Fibroblast of skin of back (primary cell): Measurements from ENCODE around the gene ABI3BP. TPM values are rescaled to one million over a fixed set of nuclear protein-coding genes. Genes with fewer than 3 reads are reported as not detected.
"Not testable (repeated sequence)": the region's sequence is repeated elsewhere in the genome, so short reads cannot be mapped to it uniquely, and the experiment has no call there.

ENCODE experiments used
- DNase-seq: peaks from one replicate; pipeline ENCODE4 v3.0.0-alpha.2; 2013
- polyA plus RNA-seq, 2 experiments: library from polyadenylated mRNA; unstranded; fragments of 120-200 nt; gene quantifications; one replicate each; pipeline ENCODE4 v1.2.1, GENCODE V29; 2013; ENCODE audit not compliant: insufficient read length in 2 of 2

ABI3BP gene
- 73.6 TPM for polyA plus RNA-seq (2013, experiment 1 of 2; ENCODE audit: insufficient read length)
- 103 TPM for polyA plus RNA-seq (2013, experiment 2 of 2; ENCODE audit: insufficient read length)

- DNase-seq = peak; percentile 88
Observed at GRCh38 chr3:100993309-100993708, at the start of gene ABI3BP. Gene ABI3BP, minus strand, starts transcription at chr3:100993421. Its CDS starts 37 bp downstream, at chr3:100993384.

GRCh38 chr3:101039285-101039684 is 46.1 kb upstream of the ABI3BP start:
- no peak for DNase-seq

GRCh38 chr3:101038880-101039279 is 45.7 kb upstream of the ABI3BP start:
- DNase-seq = peak; percentile 57

- DNase-seq = no peak
Observed at GRCh38 chr3:101038393-101038792, 45.2 kb upstream of the ABI3BP start.

DNA sequence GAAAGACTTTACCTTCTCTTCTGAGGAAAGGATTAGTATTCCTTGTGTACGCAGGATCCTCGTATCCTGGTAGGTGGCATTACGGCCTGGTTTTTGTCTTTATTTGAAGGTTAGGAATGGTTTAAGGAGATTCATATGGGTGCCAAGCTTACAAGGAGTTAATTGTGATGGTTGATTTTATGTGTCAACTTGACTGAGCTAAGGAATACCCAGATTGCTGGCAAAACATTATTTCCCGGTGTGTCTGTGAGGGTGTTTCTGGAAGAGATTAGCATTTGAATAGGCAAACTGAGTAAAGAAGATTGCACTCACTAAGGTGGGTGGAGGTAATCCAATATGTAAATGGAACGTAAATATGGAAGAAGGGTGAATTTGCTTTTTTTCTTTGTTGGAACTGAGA is 44.4 kb upstream of the ABI3BP start:
- no peak for DNase-seq

- no peak for DNase-seq
Observed at GRCh38 chr3:101036676-101037075, 43.5 kb upstream of the ABI3BP start.

- peak; percentile 99 for DNase-seq
Observed at GRCh38 chr3:101036213-101036618, 43.0 kb upstream of the ABI3BP start.

DNA sequence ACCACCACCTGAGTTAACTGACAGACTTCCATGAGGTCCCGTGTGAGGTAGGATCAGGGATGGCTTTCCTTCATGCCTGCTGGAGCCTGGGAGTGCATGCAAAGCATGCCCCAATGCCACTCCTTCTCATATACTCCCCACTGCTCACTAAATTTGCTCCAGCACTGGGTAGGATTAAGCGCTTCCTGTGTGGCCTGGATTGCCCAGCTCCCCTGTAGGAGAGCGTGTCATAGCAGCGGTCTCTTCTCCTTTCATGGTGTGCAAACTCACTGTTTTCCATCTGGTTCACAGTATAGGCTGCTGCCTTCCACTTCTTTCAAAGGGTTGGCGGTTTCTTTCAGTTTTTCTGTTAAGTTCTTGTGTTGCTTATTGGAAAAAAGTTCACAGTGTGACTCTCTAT is 34.1 kb upstream of the ABI3BP start:
- peak; percentile 75 for DNase-seq

- no peak for DNase-seq
Observed at GRCh38 chr3:101026881-101027280, 33.7 kb upstream of the ABI3BP start.

DNA sequence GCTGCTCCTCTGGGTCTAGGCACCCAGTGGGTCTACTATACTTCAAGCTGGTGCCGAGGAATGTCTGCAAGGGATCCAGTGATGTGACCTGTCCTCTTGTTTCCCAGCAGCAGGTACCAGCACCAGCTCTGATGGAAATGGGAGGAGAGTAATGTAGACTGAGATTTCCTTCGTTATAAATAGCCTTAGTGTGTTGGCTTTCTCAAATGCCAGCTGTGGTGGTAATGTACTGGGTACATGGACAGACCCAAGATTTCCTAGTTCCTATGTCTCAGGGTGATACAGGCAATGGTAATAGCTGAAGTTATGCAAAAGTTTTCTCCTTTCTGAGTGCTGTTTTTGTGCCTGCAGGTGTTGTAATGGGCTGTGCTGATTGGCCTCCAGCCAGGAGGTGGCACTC is 33.0 kb upstream of the ABI3BP start:
- no peak for DNase-seq

DNA sequence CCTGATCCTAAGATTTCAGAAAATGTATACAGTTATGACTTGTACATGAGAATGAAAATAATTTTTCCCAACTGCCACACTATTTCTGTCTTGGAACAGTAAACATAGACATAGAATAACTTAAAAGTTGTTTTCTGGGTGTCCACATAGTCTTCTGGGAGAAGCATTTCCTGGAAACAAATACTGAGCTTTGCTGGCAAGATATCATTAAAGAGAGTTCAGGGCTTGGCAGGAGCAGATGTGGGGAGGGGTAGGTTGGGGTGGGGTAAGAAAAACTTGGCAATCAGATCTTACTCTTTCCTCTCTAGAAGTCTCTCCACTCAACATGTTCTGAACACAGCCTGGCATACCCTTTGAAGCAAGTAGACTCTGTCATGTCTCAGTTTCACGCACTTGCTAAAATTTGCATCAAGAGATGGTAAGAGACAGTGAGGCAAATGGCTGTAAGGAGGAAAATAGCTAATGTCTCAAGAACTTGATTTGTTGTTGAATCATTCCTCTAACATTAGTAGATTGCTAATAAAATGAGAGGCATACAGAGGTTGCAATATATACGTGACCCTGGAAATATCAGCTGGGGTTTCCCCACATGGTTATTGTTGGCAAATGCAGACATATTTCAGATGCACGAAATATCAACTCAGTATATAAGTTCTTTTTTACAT is 27.3 kb upstream of the ABI3BP start:
- DNase-seq = peak; percentile 83

DNA sequence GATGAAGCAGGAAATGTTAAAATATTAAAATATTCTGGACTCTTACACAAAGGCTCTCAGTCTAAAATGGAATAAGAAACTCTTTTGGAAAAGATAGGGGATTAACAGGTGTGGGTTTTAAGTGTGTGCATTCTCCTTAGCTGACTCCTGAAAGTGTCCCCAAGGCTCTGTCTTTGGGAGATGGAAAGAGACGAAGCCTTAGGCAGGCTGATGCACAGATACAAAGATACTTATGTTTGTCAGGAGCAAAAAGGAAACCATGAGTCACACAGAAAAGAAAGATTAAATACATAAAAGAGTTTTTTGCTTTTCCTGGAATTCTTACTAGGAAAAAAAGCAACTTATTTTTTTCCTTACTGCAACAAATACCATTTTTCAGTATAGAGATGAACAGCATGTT is 23.8 kb upstream of the ABI3BP start:
- peak; percentile 66 for DNase-seq

- DNase-seq = not testable (repeated sequence)
Observed at GRCh38 chr3:101012312-101012711, 19.1 kb upstream of the ABI3BP start.

DNA sequence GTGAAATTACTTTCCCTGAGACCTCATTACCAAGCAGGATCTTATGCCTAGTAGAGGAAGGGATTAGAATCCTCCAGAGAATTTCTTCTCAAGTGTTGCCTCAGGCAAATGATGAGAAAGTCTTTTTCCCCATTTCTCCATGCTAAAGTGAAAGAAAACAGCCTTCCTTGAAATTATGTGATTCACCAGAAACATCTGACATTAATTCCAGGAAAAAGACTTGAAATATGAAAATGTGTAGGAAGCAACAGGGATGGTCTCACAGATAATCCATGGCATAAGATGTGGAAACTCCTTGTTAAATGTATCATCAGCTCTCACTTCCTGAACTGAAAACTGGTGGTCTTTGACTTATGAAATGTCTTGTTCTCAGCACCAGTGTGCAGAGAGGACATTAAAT is 17.9 kb upstream of the ABI3BP start:
- DNase-seq = peak; percentile 68

- DNase-seq = peak; percentile 94
Observed at GRCh38 chr3:101010296-101010695, 17.1 kb upstream of the ABI3BP start.

DNA sequence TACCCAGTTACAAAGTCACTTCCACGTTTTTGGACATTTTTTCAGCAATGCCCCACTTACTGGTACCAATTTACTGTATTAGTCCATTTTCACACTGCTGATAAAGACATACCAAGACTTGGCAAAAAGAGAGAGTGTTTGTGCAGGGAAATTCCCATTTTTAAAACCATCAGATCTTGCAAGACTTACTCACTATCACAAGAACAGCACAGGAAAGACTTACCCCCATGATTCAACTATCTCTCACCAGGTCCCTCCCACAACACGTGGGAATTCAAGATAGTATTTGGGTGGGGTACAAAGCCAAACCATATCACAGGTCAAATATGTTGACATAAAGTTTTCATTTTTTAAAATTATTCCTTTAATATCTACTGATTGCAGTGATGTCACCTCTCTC is 16.2 kb upstream of the ABI3BP start:
- peak; percentile 50 for DNase-seq

DNA sequence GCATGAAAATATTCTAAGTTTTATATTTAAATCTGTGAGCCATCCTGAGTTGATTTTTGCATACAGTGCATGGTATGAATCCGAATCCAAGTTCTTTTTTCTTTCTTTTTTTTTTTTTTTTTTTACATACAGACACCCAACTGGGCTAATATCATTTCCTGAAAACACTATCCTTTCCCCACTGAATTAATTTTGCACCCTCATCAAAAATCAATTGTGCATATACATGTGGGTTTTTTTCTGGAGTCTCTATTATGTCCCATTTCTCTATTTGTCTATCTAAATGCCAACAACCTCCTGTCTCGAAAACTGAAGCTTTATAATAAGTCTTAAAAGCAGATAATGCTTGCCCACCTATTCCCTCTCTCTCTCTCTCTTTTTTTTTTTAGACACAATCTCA is 5.9 kb upstream of the ABI3BP start:
- no peak for DNase-seq

DNA sequence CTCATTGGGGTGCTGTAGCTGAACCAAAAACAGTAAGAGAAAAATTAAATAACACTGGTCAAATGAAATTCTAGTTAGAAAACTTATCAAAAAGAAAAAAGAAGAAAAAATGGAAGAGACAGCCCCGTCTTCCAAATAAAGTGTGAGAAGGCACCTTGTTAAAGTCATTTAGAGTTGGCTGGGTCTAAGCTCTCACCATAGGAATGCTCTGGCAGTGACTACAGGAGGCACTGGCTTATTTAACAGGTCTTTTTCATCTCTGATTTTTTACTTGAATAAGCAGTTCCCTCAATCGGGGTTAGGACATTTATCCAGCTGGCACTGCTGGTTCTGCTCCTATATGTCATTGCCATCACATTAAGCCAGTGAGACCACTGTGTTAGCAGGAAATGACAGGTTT is 1.6 kb upstream of the ABI3BP start:
- DNase-seq = no peak

DNA sequence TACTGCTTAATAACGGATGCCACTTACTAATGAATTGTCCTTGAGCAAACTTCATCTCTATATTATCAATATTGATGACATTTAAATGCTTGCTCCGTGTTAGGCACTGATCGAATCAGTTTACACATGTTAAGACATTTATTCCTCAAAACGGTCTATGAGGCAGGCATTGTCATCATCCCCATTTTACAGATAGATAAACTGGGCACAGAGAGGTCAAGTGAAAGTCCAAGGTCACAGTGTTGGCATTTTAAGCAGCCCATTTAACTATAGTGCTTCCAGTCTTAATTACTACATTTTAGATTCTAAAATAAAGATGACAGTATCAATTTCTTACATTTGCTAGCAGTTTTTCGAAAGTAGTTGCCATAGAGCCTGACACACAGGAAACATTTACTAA is 966 bp upstream of the ABI3BP start:
- no peak for DNase-seq

DNA sequence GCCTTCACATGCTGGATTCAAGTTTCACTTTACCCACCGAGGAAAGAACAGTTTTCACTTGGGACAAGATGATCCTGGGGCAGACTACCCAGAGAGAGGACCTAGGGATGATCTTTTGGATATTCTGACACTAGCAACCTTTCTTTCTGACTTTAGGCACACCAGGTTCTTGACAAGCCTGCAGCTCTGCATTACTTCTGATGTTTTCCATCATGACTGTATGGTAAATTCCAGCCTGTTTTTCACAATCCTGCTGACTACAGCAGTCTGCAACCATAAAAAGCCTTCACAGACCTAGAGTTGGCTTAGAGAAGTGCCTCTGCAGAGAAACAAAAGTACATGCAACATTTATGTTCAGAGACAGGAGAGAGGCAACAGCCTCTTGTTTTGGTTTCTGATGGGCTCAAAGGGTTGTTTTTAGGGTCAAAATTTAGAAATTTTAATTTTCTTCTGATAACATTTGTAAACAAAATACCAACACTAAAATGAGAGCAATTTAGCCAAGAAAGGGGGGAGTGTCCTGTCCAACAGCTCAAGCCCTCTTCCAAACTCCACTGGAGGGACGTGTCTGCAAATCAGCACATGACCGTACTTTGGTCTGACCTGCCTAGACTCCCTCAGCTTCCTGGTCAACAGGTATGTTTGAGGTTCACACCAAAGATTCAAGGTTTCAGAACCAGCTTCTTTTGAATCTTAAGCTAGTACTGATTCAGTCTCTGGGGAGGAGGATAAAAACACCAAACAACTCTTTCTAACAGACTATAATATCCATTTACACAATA is 799 bp downstream of the ABI3BP start:
- peak; percentile 56 for DNase-seq

- DNase-seq = no peak
Observed at GRCh38 chr3:100988080-100988479, 5.1 kb downstream of the ABI3BP start.

DNA sequence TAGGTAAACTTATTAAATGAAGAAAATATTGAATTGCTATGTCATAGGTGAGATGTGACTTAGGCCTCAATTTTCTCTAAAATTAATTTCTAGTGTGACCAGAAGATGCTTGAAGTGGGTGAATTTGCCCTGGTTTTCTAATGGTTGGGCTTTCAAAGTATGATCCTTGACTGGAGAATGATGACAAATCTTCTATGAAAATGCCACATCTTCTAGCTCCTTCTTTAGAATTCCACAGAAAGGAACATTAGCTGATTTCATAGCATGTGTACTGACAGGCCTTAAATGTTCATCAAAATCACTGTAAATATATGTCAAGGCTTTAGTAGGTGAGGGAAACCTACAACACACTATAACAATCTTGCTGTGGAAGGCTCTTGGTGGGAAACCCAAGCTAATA is 8.9 kb downstream of the ABI3BP start:
- DNase-seq = peak; percentile 61

GRCh38 chr3:100982710-100983109 is 10.5 kb downstream of the ABI3BP start:
- DNase-seq = peak; percentile 69
